ENCODE results near the gene MEOX1. TPM values are rescaled to one million over a fixed set of nuclear protein-coding genes. Genes with fewer than 3 reads are reported as not detected.

MEOX1 gene
- total and polyA plus RNA-seq, 2 of the 8 experiments (the other 6 are each of a cell fraction or from before 2014, with no cell fraction given) = not detected

DNA sequence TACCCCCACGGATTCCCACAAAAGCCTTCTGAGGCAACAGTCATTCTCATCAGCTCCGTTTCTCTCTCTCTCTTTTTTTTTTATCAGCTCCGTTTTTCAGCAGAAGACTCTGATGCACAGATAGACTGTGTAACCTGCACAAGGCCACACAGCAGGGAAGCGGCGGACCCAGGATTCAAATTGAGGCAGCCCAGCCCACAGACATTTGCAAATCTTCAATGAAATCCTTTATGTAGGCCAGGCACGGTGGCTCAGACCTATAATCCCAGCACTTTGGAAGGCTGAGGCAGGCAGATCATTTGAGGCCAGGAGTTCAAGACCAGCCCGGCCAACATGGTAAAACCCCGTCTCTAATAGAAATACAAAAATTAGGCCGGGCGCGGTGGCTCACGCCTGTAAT lies 2.4 kb upstream of the MEOX1 start (continued):
- no peak for TF ChIP-seq CTBP2 (IDR thresholded peaks at IDR 0.05; ENCODE audit: borderline replicate concordance, insufficient read depth, insufficient read length, low read length)
